ENCODE data around the gene PHOSPHO1.

Gene PHOSPHO1

GRCh38 chr17:49213399-49213798, 17.2 kb downstream of the PHOSPHO1 start:
- TF ChIP-seq CTCF (IDR thresholded peaks at IDR 0.05), result no peak

GRCh38 chr17:49210158-49211029, 20.2 kb downstream of the PHOSPHO1 start, which contains the start of the genes ABI3 and GNGT2:
ABI3 (plus strand) TSS chr17:49210707; CDS start chr17:49210725, 18 bp downstream.
GNGT2 (minus strand) TSS chr17:49210574; CDS start chr17:49207422, 3,152 bp downstream.
- no peak for TF ChIP-seq CTCF (IDR thresholded peaks at IDR 0.05)

- no peak for TF ChIP-seq CTCF (IDR thresholded peaks at IDR 0.05)
Observed at GRCh38 chr17:49209061-49209571, 21.5 kb downstream of the PHOSPHO1 start.

GRCh38 chr17:49204516-49204915, 26.1 kb downstream of the PHOSPHO1 start:
- no peak for TF ChIP-seq CTCF (IDR thresholded peaks at IDR 0.05)

GRCh38 chr17:49203796-49204195, 26.8 kb downstream of the PHOSPHO1 start:
- no peak for TF ChIP-seq CTCF (IDR thresholded peaks at IDR 0.05)

GRCh38 chr17:49201481-49201927, 29.1 kb downstream of the PHOSPHO1 start:
- no peak for TF ChIP-seq CTCF (IDR thresholded peaks at IDR 0.05)

GRCh38 chr17:49200423-49201083, 30.0 kb downstream of the PHOSPHO1 start:
- TF ChIP-seq CTCF (IDR thresholded peaks at IDR 0.05), result no peak

Measured in LNCAP (cell line).